Naive thymus-derived CD8-positive, alpha-beta T cell (primary cell): ENCODE results near the gene HPF1. TPM values are rescaled to one million over a fixed set of nuclear protein-coding genes. Genes with fewer than 3 reads are reported as not detected.

Experiments
- polyA plus RNA-seq, 3 donors: library from polyadenylated mRNA; unstranded; fragments of 300-500 nt; fragmentation: Illumina TruSeq; gene quantifications; one replicate each; pipeline ENCODE4 v1.2.3, GENCODE V29; 2021
- total RNA-seq, 8 experiments: library from RNA in 2 of 8; stranded (reverse) in 2 of 8; gene quantifications; one replicate each; pipeline ENCODE4 v1.2.3 and lab custom pipeline; 2021 to 2026

The HPF1 gene
- total and polyA plus RNA-seq, 5 experiments from 2014 or later = 14.9 to 56.7 (median 30.9) TPM

Other genes with a start within 250 kb of the HPF1 start
- 10 to 100 TPM; 17.3 to 19.5 TPM for gene NEK1, start 145.4 kb downstream of the HPF1 start, total RNA-seq
- 1 to 10 TPM; 7.1 to 9.0 (median 8.4) TPM for gene NEK1, start 145.4 kb downstream of the HPF1 start, polyA plus RNA-seq
- 10 to 100 TPM; 32.8 to 36.1 TPM for gene CLCN3, start 137.4 kb downstream of the HPF1 start, total RNA-seq
- 10 to 100 TPM; 11.2 to 11.8 (median 11.8) TPM for gene CLCN3, start 137.4 kb downstream of the HPF1 start, polyA plus RNA-seq